SK-N-MC (cell line): Measurements from ENCODE around the gene GAN.

ENCODE experiments used
- EZH2 ChIP-seq: fragments of 200-600 bp; sonication (generic); IDR thresholded peaks from one replicate; pipeline ENCODE4 v1.6.1; 2017; ENCODE audit warnings: antibody characterized with exemption
- FOXP2 ChIP-seq: optimal IDR thresholded peaks from 2 replicates; pipeline ENCODE3; 2011; ENCODE audit warnings: mild to moderate bottlenecking, moderate library complexity; ENCODE audit not compliant: insufficient read depth; ENCODE audit errors: extremely low read length, control extremely low read depth
- POLR2AphosphoS5 ChIP-seq: IDR thresholded peaks from 2 replicates; pipeline ENCODE4 v1.6.1; 2012; ENCODE audit warnings: mild to moderate bottlenecking, low read depth, low read length, borderline replicate concordance

DNA sequence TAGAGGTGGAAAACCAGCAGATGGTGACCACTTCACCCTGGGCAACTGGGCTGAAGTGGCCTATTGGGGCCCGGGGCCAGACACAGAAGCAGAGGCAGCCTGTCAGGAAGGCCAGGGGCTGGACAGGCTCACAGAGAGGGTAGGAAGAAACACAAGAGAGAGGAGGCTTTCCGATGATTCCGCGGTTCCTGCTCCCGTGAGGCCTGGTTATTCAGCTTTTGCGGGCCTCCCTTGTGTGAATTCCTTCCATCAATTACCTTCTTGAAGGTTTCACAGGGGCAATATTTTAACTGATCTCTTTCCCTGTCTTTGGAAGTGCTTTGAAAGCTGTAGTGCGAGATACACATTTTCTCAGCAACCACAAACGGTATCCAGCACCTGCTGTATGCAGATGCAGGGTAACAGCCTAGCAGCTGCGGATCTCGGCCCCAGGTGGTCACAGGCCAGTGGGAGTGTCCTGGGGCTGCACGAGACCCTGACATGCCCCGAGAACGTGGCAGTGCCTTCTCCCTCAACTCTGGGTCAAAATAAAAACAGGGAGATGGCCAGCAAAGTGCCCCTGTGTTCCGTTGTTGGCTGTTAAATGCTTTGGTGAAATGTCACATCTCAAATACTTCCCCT lies 118.3 kb downstream of the GAN start:
- TF ChIP-seq POLR2AphosphoS5 = no peak
- TF ChIP-seq EZH2 = no peak
- no peak for TF ChIP-seq FOXP2
